ENCODE measurements around the gene IFNA2.
"Not testable (repeated sequence)": the region's sequence is repeated elsewhere in the genome, so short reads cannot be mapped to it uniquely, and the experiment has no call there.

The IFNA2 gene

GRCh38 chr9:21385131-21385670 is at the start of gene IFNA2:
Gene IFNA2, minus strand, starts transcription at chr9:21385398. Its CDS starts 69 bp downstream, at chr9:21385329.
- FAIRE-seq (no peak), DNase-seq (ENCODE audit: low spot score) (no peak)

DNA sequence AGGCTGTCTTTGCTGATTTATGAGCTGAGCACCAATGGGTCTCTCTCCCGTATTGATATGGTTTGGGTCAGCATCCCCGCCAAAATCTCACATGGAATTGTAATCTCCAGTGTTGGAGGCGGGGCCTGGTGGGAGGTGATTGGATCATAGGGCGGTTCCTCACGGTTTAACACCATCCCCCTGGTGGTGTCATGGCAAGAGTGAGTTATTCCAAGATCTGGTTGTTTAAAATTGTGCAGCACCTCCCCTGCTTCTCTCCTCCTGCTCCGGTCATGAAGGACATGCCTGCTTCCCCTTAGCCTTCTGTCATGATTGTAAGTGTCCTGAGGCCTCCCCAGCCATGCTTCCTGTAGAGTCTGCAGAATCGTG is 49.8 kb upstream of the IFNA2 start:
- not testable (repeated sequence) for DNase-seq (ENCODE audit: low spot score); FAIRE-seq

DNA sequence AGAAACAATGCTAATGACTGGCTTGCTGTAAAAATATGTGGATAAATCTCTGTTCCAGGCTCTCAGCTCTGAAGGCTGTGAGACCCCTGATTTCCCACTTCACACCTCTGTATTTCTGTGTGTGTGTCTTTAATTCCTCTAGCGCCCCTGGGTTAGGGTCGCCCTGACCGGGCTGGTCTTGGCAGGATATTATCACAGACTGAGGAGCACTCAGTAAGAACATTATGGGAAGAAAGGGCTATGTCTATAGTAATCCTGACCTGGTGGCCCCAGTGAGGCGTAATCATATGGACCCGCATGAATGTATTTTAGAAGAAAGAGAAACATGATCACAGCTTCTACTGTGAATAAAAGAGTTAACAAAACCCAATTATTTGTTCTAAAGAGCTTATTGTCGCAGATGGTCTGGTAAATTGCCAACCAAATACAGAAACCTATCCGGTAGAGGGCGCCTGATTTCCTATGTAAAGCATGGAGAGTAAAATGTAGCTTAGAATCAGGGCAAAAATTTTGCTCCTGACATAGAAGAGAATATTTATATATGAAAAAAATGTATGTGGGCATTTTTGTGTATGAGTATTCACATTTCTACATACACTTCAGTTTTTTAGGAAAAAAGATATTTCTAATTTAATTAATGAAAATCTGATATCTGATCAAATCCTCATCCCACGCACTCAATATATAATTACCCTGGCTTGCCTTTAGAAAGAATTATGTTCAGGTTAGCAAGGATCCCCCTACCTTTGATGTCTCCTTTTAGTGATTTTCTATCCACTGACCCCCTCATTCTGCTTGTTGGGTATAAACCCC is 49.2 kb upstream of the IFNA2 start:
- DNase-seq (ENCODE audit: low spot score) (peak; percentile 42), FAIRE-seq (peak; percentile 72)

DNA sequence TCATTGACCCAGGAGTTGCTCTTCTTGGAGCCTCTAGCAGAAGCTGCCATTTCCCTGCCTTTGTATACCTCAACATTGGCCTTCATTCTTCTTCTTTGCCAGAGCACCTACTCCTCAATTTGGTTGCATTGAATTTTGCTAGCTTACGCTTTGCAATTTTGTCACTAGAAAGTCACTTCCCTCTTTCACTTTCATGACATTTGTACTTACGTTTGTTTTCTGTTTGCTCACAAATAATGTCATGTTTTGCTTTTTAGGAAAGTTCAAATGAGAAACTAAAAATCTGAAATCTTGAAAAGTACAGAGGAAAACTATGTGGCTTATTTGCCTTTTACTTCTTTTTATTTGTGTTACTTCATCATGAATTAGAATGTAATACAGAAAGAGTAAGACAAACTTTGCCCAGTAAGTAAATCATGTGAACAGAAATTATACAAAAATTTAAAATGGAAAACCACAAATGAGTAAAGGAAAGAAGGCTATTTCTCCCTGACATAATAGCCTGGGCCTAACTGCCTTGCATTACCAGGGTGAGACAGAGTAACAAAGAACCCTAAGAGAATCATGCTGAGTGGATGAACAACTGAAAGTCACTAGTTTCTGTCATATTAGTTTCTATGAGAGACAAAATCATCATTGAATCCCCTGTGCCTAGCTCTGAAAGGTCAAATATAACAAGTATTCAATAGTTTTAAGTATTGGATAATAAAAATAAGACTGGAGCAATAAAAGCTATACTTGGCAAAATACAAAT is 47.7 kb upstream of the IFNA2 start:
- DNase-seq (ENCODE audit: low spot score) (no peak), FAIRE-seq (no peak)

DNA sequence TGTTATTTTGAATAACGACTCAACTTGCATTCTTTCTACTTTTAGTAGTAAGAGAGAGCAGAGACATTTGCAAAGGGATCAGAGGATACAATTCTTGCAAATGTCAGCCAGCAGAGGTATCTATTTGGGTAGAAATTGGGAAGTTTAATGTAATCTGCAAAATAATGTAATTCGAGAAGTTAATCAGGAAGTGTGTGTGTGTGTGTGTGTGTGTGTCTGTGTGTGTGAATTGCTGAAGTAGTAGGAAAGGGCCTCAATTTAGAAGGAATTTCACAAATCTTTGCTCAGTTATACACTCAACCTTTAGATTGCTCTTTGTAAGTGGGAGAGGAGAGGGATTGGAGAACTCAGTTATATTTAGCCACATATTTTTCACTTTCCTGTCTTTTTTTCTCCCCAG is 44.0 kb upstream of the IFNA2 start:
- DNase-seq (ENCODE audit: low spot score) (no peak), FAIRE-seq (no peak)

DNA sequence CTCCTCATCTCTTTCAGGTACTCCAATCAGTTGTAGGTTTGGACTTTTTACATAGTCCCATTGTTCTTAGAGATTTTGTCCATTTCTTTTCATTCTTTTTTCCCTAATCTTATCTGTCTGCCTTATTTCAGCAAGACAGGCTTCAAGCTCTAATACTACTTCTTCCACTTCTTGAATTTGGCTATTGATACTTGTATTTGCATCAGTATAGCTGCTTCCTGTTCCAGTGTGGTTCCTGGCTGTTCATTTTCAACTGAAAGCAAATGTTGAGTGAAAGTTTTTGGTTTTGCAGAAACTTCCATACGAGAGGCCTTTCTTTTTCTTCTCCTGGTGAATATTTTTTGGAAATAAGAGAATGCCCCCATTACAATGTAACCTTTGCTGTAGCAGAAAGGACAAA is 43.0 kb upstream of the IFNA2 start:
- DNase-seq (ENCODE audit: low spot score) (no peak), FAIRE-seq (no peak)

- DNase-seq (ENCODE audit: low spot score) (peak; percentile 40), FAIRE-seq (peak; percentile 71)
Measured at GRCh38 chr9:21415493-21416267, 30.5 kb upstream of the IFNA2 start.

DNA sequence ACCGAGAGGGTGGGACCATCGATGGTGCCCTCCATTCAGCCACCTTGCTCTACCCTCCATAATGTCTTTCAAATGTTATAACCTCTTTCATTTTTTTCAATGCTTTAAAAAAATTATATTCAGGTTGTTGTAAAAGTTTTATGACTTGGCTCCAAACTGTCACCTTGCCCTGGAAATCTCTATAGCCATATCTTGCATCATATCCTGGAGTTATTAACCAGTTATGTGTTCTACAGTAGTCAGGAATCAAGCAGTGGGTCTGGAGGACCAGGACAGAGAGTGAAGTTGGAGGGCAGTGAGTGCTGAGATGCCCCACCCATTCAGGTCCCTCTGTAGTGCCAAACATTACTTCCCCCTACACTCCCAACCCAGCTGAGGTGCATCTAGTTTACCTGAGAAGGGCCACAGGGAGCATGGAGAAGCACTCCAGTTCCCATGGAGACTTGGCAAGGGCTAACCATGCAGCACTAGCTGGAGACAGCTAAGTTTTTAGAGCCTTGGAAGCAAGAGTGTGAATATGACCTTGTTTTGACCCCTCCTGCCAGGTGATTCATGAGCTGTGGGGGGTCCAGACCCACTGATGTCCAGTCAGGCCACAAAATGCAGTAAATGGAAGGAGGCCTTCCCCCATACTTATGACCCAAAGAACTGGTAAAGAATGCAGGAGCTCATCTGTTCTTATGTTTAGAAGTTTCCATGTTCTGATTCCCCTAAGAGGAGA is 29.2 kb upstream of the IFNA2 start:
- DNase-seq (ENCODE audit: low spot score), result peak; percentile 6
- FAIRE-seq, result no peak

GRCh38 chr9:21413624-21414023 is 28.4 kb upstream of the IFNA2 start:
- DNase-seq (ENCODE audit: low spot score), result no peak
- no peak for FAIRE-seq

- DNase-seq (ENCODE audit: low spot score), result no peak
- FAIRE-seq, result no peak
Measured at GRCh38 chr9:21413151-21413550, 28.0 kb upstream of the IFNA2 start.

DNA sequence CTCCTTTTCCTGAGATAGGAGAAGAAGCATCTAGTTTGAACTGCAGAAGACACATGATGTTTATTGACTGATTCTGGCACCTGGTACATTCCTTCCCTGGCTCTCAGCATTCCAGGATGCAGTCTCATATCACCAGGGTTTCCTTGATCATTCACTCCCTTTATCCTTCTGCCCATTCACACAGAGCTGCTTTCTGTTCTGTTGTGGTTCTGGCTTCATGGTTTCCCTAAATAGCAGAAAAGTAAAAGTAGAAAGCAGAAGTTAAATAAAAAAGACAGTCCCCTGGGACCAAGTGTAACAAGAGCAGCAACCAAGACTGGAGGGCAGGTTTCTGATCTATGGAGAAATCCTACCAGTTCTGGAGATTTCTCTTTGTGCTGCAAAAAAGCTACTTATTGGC is 26.9 kb upstream of the IFNA2 start:
- FAIRE-seq (no peak), DNase-seq (ENCODE audit: low spot score) (no peak)

GRCh38 chr9:21408817-21409216 is 23.6 kb upstream of the IFNA2 start, which contains the start of gene IFNA8:
Gene IFNA8, plus strand, starts transcription at chr9:21409117. Its CDS starts 60 bp downstream, at chr9:21409177.
- no peak for FAIRE-seq

GRCh38 chr9:21404146-21404545 is 18.9 kb upstream of the IFNA2 start:
- FAIRE-seq, result no peak

More at GRCh38 chr9:21408817-21409216, 23.6 kb upstream of the IFNA2 start, which contains the start of gene IFNA8:
- no peak for DNase-seq (ENCODE audit: low spot score)

GRCh38 chr9:21402386-21403251 is 17.4 kb upstream of the IFNA2 start:
- DNase-seq (ENCODE audit: low spot score), result no peak
- FAIRE-seq, result no peak

More at GRCh38 chr9:21404146-21404545, 18.9 kb upstream of the IFNA2 start:
- DNase-seq (ENCODE audit: low spot score), result no peak

DNA sequence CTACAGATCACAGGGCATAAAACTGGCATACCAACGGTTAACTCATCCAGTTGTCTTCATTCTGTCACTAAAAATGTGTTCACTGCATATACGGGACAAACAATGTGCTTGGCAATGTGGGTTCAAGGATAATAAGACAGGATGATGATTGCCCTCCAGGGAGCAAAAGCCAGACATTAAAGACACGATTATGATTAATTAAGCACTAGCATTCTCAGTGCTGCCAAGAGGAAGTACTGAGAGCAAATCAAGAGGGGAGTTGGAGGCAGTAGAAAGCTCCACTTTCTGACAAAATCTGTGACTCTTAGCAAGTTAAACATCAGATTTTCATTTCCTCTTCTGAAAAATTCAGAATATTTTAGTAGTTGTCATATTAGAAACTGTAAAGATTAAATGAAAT is 14.8 kb upstream of the IFNA2 start:
- DNase-seq (ENCODE audit: low spot score), result no peak
- no peak for FAIRE-seq

- DNase-seq (ENCODE audit: low spot score) (no peak), FAIRE-seq (no peak)
Measured at GRCh38 chr9:21398955-21399489, 13.8 kb upstream of the IFNA2 start.

DNA sequence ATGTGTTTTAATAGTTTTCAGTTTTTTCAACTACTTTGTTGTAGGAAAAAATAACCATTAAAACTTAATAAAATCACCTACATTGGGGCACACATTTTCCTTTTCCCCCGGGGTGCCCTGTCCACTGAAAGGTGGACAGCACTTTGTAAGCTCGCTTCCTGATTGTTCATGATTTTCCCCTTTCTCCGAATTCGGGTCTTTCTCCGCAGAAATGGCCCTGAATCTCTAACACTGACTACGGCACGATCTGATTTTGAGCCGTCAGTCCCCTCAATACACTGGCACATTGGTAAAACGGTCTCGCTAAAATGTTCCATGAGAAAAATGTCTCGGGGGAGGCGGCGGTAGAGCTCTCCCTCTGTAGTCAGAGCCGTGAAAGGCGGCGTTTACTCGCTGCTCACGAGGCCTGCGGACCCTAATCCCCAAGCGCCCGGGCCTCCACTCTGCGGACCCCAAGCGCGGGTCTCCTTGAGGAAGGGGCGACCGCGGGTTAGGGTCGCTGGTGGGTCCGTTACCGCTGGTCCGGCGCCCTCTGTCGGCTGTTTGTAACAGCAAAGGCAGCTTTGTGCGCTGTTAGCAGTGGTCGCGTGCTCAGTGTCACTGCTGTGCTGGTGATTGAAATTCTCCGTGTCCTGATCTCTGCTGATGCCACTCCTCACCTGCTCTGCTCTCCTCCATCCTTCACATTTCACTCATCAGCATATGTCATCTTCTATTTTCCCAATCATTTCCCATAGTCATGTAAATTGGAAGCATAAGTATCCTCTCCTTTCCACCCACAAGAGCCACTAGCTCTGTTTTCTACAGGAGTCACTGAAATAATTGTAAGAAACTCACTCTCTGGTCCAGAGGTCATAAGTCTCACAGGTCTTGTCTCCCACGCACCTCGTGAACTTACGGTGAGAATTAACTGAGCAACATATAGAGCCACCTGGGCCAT is 10.8 kb upstream of the IFNA2 start:
- FAIRE-seq, result no peak

DNA sequence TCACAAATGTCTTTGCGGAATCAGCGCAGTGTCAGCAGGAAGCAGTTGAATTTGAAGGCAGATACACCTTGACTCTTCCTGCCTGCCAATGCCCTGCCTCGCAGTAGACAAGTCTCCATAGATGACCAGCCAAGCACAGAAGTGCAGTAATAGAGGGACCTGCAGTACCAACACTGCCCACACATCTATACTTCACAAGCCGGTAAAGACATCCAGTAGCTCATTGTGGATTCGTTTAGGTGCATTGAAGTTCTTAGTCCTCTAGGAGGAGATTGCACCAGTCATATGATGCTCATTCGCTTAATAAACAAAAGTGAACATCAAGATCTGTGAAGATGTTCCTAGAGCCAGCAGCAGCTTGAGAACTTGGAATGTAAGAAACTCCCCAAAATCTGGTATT is 7.1 kb upstream of the IFNA2 start:
- DNase-seq (ENCODE audit: low spot score) (peak; percentile 12), FAIRE-seq (no peak)

More for the DNA sequence above, 10.8 kb upstream of the IFNA2 start:
- no peak for DNase-seq (ENCODE audit: low spot score)
